ENCODE measurements around the gene AAGAB.

AAGAB gene

GRCh38 chr15:67186226-67186649 is 68.2 kb downstream of the AAGAB start:
- DNase-seq: no peak

GRCh38 chr15:67185621-67186225 is 68.7 kb downstream of the AAGAB start:
- no peak for DNase-seq

DNA sequence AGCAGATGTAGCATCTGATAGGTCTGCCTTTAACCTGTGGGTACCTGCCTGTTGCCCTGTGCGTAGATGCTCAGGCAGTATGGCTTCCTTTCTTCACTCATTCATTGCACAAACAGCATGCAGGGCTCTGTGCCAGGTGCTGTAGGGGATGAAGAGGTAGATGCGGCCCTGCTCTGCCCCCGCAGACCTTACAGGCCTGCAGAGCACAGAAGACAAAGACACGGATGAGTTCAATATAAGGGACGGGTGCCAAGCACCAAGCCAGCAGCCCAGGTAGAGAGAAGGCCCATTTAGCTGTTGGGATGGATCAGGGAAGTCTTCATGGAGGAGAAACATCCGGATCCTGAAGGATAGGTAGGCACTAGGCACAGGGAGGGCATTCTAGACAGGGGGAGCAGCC is 69.4 kb downstream of the AAGAB start:
- DNase-seq: no peak

DNA sequence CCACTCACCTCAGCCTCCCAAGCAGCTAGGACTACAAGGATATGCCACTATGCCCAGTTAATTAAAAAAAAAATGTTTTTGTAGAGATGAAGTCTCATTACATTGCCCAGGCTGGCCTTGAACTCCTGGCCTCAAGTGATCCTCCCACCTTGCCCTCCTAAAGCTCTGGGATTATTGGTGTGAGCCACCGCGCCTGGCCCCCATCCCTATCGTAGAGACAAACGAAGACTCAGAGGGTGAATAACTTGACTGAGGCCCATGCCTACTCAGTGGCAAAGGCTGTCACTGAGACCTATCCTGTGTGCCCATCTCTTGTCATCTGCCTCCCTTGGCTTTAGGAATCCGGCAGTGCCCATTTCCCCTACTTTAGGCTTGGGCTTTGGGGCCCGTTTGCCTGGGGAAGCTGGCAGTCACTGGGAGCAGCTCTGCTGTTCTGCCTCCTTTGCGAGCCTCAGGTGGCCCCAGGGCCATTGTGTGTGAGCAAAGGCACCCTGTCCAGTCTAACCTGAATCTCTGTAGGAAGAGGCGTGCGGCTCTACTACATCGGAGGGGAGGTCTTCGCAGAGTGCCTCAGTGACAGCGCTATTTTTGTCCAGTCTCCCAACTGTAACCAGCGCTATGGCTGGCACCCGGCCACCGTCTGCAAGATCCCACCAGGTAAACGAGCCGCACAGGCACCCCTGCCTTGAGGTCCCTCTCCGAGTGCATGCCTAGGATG is 70.1 kb downstream of the AAGAB start:
- DNase-seq: no peak

DNA sequence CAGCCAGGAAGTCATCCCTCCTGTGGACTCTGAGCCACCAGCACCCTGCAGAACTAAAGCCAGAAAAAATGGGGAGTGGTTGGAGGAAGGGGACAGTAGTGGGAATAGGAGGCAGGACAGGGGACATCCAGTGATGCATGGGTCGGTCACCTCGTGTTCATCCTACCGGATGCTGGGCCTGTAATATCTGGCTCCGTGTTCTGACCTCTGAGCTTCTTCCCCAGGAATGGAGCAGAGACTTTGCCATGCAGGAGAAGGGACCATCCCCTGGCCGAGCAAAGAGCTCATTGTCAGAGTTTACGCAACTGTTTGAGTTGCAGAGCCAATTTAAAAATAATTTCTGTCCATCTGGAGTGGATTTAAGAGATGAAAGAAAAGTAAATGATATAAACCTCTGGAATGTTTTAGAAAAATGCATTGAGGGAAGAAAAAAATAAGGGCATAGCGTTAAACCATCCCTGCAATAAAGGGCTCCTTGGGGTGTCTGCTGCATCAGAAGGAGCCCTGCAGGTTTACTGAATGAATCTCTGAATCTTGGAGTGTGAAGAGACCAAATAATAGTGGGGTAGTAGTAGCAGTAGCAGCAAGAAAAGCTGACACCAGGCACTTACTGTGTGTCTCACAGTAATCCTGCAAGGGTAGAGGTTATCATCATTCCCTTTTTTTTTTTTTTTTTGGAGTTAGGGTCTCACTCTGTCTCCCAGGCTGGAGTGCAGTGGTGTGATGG is 70.9 kb downstream of the AAGAB start:
- DNase-seq: no peak

GRCh38 chr15:67181221-67181639 is 73.2 kb downstream of the AAGAB start:
- DNase-seq: no peak

DNA sequence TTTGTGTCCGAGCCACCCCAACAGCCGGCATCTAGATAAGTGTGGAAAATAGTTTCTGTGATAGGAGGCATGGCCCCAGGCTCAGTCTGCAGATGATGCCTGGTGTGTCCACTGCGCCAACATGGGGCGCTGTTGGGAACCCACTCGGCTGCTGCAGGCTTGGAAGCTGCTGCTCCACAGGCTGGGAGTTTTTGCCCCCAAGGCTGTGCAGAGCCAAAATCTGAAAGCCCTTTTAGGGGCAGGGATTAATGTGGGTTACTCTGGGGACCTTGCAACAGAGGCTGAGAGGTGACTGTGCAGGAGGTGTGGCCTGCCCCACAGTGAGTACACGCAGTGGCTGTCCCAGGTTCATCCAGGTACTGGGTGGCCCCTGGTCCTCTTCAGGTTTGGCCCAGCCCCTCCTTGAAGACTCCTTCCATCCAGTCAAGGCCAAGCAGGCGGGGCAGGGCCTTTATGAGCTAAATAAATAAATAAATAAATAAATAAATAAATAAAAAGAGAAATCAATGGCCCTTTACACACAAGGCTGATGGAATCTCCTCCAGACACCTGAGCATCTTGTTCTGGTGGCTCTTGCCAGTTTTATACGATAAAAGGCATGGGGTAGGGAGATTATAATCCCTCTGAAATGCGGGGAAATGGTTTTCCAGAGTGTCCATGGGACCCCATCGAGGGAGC is 73.8 kb downstream of the AAGAB start:
- DNase-seq: no peak

GRCh38 chr15:67180035-67180434 is 74.4 kb downstream of the AAGAB start:
- DNase-seq: no peak

- DNase-seq: no peak
These were observed 75.0 kb downstream of the AAGAB start for GRCh38 chr15:67179411-67179995.

GRCh38 chr15:67178569-67179210 is 75.8 kb downstream of the AAGAB start:
- DNase-seq: no peak

- DNase-seq: no peak
These were observed 76.7 kb downstream of the AAGAB start for GRCh38 chr15:67177752-67178151.

GRCh38 chr15:67176195-67176971 is 78.1 kb downstream of the AAGAB start:
- DNase-seq: peak; percentile 3

DNA sequence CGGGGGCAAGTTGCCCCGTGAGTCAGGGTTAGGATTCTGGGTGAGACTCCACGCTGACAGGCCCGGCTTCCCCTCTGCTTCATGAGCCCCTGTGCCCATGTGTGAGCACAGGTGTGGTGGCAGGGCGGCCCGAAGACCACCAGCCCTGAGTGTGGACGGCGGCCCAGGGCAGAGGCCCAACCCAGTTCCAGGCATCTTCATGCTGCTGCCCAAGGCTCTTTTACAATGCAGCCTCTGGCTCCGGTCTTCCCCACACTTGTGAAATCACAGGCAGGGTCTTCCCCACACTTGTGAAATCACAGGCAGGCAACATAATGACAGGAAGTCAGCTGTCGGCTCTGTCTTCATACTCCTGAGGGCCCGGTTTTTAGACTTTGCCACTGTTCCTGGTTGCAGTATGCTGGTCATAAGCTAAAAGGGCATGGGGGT is 78.8 kb downstream of the AAGAB start:
- DNase-seq: no peak

GRCh38 chr15:67174864-67175573 is 79.4 kb downstream of the AAGAB start:
- DNase-seq: no peak

GRCh38 chr15:67174446-67174845 is 80.0 kb downstream of the AAGAB start:
- DNase-seq: no peak

DNA sequence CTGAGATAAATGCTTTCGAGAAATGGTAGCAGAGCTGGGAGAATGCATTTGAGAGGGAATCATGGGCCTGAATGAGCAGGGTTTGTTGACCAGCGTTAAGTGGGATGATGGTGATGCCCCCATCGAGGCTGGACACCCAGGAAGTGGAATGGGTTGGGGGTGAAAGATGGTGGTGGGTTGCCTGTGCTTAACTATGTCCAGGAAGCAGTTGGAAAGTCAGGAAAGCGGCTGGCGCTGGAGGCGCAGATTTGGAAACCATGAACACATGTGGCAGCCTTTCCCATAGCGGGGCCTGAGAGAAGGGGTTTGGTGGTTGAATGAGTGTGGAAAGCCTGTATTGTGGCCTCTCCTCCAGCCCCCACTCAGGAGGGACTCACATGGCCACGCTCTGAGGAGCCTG is 80.7 kb downstream of the AAGAB start:
- no peak for DNase-seq

- DNase-seq: no peak
These were observed 81.5 kb downstream of the AAGAB start for GRCh38 chr15:67173005-67173404.

GRCh38 chr15:67172172-67172571 is 82.3 kb downstream of the AAGAB start:
- DNase-seq: no peak

- no peak for DNase-seq
These were observed 83.0 kb downstream of the AAGAB start for GRCh38 chr15:67171471-67171870.

- DNase-seq: no peak
These were observed 84.1 kb downstream of the AAGAB start for GRCh38 chr15:67170143-67170925.
